ENCODE measurements around the gene GBP7. TPM values are rescaled to one million over a fixed set of nuclear protein-coding genes. Genes with fewer than 3 reads are reported as not detected.

The GBP7 gene
- total RNA-seq, 2 experiments from 2014 or later, result not detected

- H3K4me3 ChIP-seq (ENCODE audit: low read depth, low read length, poor library complexity, severe bottlenecking), result no peak overlapping the region
- POLR2A ChIA-PET, result no interaction called here
- no peak overlapping the region for H3K27ac ChIP-seq (ENCODE audit: low read depth, low read length, poor library complexity, severe bottlenecking)
- H4K20me1 ChIP-seq (ENCODE audit: insufficient read depth, low read length), result no peaks in the 10 kb centered on the region
- H3K9me2 ChIP-seq (ENCODE audit: insufficient read depth, low read length), result no peaks in the 10 kb centered on the region
- no peak for DNase-seq (ENCODE audit: low spot score)
- H3K79me2 ChIP-seq (ENCODE audit: insufficient read depth, low read depth, low read length), result no peaks in the 10 kb centered on the region
- H2AFZ ChIP-seq (ENCODE audit: low read length), result no peak overlapping the region
- H3K4me2 ChIP-seq (ENCODE audit: low read length), result no peak overlapping the region
- no TSS peak for BruUV-seq (replicated peaks)
- H3K4me1 ChIP-seq (ENCODE audit: insufficient read depth, low read length, poor library complexity, severe bottlenecking), result no peaks in the 10 kb centered on the region
- TF ChIP-seq, protein P1, sequence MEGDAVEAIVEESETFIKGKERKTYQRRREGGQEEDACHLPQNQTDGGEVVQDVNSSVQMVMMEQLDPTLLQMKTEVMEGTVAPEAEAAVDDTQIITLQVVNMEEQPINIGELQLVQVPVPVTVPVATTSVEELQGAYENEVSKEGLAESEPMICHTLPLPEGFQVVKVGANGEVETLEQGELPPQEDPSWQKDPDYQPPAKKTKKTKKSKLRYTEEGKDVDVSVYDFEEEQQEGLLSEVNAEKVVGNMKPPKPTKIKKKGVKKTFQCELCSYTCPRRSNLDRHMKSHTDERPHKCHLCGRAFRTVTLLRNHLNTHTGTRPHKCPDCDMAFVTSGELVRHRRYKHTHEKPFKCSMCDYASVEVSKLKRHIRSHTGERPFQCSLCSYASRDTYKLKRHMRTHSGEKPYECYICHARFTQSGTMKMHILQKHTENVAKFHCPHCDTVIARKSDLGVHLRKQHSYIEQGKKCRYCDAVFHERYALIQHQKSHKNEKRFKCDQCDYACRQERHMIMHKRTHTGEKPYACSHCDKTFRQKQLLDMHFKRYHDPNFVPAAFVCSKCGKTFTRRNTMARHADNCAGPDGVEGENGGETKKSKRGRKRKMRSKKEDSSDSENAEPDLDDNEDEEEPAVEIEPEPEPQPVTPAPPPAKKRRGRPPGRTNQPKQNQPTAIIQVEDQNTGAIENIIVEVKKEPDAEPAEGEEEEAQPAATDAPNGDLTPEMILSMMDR (conservative IDR thresholded peaks at IDR 0.05; ENCODE audit: low read length), result no peak
- TF ChIP-seq EZH2phosphoT487 (IDR thresholded peaks at IDR 0.05; ENCODE audit: borderline replicate concordance, low read depth, low read length), result no peak
- CTCF ChIA-PET (ENCODE audit: unreplicated experiment), result no interaction called here
- intact Hi-C loops (cut with micrococcal nuclease; ENCODE audit: unreplicated experiment), result no loop called here
- no peaks in the 10 kb centered on the region for H3K36me3 ChIP-seq (ENCODE audit: insufficient read depth, low read length)
- H3K9me3 ChIP-seq (ENCODE audit: low read length), result no peaks in the 10 kb centered on the region
These were observed 1.3 kb downstream of the GBP7 start for GRCh38 chr1:89174491-89174890.

DNA sequence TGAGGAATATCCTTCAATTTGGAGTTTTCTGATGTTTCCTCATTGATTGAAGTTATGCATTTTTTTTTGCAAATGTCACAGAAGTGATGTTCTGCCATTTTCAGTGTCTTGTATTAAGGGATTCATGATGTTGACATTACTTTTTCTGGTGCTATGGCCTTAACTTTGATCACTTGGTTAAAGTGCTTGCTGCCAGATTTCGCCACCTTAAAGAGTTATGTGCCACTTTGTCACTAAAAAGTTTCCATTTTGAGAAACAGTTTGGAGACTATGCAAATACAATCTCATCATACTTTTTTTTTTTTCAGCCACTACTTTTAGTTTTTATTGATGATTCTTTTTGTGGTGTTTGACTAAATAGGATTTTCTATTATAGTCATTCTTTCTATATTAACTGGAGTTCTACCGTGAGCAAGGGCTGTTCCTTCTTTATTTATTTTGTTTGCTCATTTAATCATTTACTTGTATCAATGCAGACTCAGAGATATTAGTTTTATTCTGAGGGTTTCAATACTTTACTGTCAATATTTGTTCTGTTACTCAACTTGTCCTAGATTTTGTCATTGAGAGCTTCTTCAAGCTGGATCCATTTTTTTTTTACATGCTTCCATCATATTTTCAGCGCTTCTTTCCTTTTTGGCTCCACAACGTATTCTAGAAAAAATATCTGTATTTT is 3.2 kb downstream of the GBP7 start:
- H3K27ac ChIP-seq (ENCODE audit: low read depth, low read length, poor library complexity, severe bottlenecking), result no peak overlapping the region
- intact Hi-C loops (cut with micrococcal nuclease; ENCODE audit: unreplicated experiment), result no loop called here
- BruUV-seq (replicated peaks), result no TSS peak
- DNase-seq (ENCODE audit: low spot score), result no peak
- POLR2A ChIA-PET, result interaction anchor here (1.2 kb wide), 1 partner anchor 22 kb away, joined by 3 read pairs; no protein-coding TSS in a partner anchor
- no peaks in the 10 kb centered on the region for H3K36me3 ChIP-seq (ENCODE audit: insufficient read depth, low read length)
- TF ChIP-seq EZH2phosphoT487 (IDR thresholded peaks at IDR 0.05; ENCODE audit: borderline replicate concordance, low read depth, low read length), result no peak
- TF ChIP-seq, protein P1 (conservative IDR thresholded peaks at IDR 0.05; ENCODE audit: low read length), result no peak
- no peaks in the 10 kb centered on the region for H3K9me3 ChIP-seq (ENCODE audit: low read length)
- no peak overlapping the region for H3K4me2 ChIP-seq (ENCODE audit: low read length)
- H3K9me2 ChIP-seq (ENCODE audit: insufficient read depth, low read length), result no peaks in the 10 kb centered on the region
- H4K20me1 ChIP-seq (ENCODE audit: insufficient read depth, low read length), result no peaks in the 10 kb centered on the region
- no peak overlapping the region for H2AFZ ChIP-seq (ENCODE audit: low read length)
- no peak overlapping the region for H3K4me3 ChIP-seq (ENCODE audit: low read depth, low read length, poor library complexity, severe bottlenecking)
- CTCF ChIA-PET (ENCODE audit: unreplicated experiment), result no interaction called here
- H3K4me1 ChIP-seq (ENCODE audit: insufficient read depth, low read length, poor library complexity, severe bottlenecking), result no peaks in the 10 kb centered on the region
- no peaks in the 10 kb centered on the region for H3K79me2 ChIP-seq (ENCODE audit: insufficient read depth, low read depth, low read length)

GRCh38 chr1:89171067-89171438 is 4.8 kb downstream of the GBP7 start:
- CTCF ChIA-PET (ENCODE audit: unreplicated experiment), result no interaction called here
- Histone ChIP-seq H4K20me1 (ENCODE audit: insufficient read depth, low read length) (no peaks in the 10 kb centered on the region), H3K79me2 (ENCODE audit: insufficient read depth, low read depth, low read length) (no peaks in the 10 kb centered on the region), H3K4me2 (ENCODE audit: low read length) (no peak overlapping the region), H3K4me1 (ENCODE audit: insufficient read depth, low read length, poor library complexity, severe bottlenecking) (no peaks in the 10 kb centered on the region), H3K9me3 (ENCODE audit: low read length) (no peaks in the 10 kb centered on the region), H3K36me3 (ENCODE audit: insufficient read depth, low read length) (no peaks in the 10 kb centered on the region), H3K27ac (ENCODE audit: low read depth, low read length, poor library complexity, severe bottlenecking) (no peak overlapping the region), H3K4me3 (ENCODE audit: low read depth, low read length, poor library complexity, severe bottlenecking) (no peak overlapping the region), H3K9me2 (ENCODE audit: insufficient read depth, low read length) (no peaks in the 10 kb centered on the region), H2AFZ (ENCODE audit: low read length) (no peak overlapping the region)
- POLR2A ChIA-PET, result interaction anchor here (0.6 kb wide), 1 partner anchor 446 kb away, joined by 3 read pairs; no protein-coding TSS in a partner anchor
- BruUV-seq (replicated peaks), result no TSS peak
- TF ChIP-seq EZH2phosphoT487 (IDR thresholded peaks at IDR 0.05; ENCODE audit: borderline replicate concordance, low read depth, low read length), result no peak
- TF ChIP-seq, protein P1 (conservative IDR thresholded peaks at IDR 0.05; ENCODE audit: low read length), result no peak
- intact Hi-C loops (cut with micrococcal nuclease; ENCODE audit: unreplicated experiment), result no loop called here
- DNase-seq (ENCODE audit: low spot score), result no peak

All from OCI-LY7 (cell line).